Measurements from ENCODE around the gene OPRL1. TPM values are rescaled to one million over a fixed set of nuclear protein-coding genes. Genes with fewer than 3 reads are reported as not detected.

Gene OPRL1
- polyA plus RNA-seq, 1 experiment = 0.86 TPM

GRCh38 chr20:64106435-64106961 lies 26.6 kb downstream of the OPRL1 start:
- DNase-seq (ENCODE audit: low read depth, low spot score) = no peak
- CTCF ChIA-PET = no interaction called here
- peaks cover 40% of the 10 kb centered on the region for H3K27me3 ChIP-seq (ENCODE audit: control insufficient read depth, insufficient read depth, low read length)
- no peak for TF ChIP-seq CTCF (IDR thresholded peaks at IDR 0.05; ENCODE audit: low read depth, low read length)
- POLR2A ChIA-PET = interaction anchor here (0.6 kb wide), 1 partner anchor 1652 kb away, joined by 3 read pairs; no protein-coding TSS in a partner anchor
- no peak overlapping the region for H3K27ac ChIP-seq (ENCODE audit: low read depth, low read length)
- no peak overlapping the region for H3K4me3 ChIP-seq (ENCODE audit: low read depth, low read length)
- H3K9me3 ChIP-seq (ENCODE audit: control insufficient read depth, insufficient read depth, low read length) = peaks cover 4% of the 10 kb centered on the region; the same call in 1 of the 2 replicates

GRCh38 chr20:64106981-64107735 lies 27.3 kb downstream of the OPRL1 start, which contains the start of gene NPBWR2:
TSS of gene NPBWR2 (minus strand) at chr20:64107565. CDS start at chr20:64106831, 734 bp downstream.
- ChIA-PET CTCF (no interaction called here), POLR2A (no interaction called here)
- Histone ChIP-seq H3K9me3 (ENCODE audit: control insufficient read depth, insufficient read depth, low read length) (peaks cover 4% of the 10 kb centered on the region; the same call in 1 of the 2 replicates), H3K4me3 (ENCODE audit: low read depth, low read length) (no peak within 1 kb of the TSS), H3K27ac (ENCODE audit: low read depth, low read length) (no peak within 1 kb of the TSS), H3K27me3 (ENCODE audit: control insufficient read depth, insufficient read depth, low read length) (peaks cover 36% of the 10 kb centered on the region)
- DNase-seq (ENCODE audit: low read depth, low spot score) = no peak
- TF ChIP-seq CTCF (IDR thresholded peaks at IDR 0.05; ENCODE audit: low read depth, low read length) = no peak

DNA sequence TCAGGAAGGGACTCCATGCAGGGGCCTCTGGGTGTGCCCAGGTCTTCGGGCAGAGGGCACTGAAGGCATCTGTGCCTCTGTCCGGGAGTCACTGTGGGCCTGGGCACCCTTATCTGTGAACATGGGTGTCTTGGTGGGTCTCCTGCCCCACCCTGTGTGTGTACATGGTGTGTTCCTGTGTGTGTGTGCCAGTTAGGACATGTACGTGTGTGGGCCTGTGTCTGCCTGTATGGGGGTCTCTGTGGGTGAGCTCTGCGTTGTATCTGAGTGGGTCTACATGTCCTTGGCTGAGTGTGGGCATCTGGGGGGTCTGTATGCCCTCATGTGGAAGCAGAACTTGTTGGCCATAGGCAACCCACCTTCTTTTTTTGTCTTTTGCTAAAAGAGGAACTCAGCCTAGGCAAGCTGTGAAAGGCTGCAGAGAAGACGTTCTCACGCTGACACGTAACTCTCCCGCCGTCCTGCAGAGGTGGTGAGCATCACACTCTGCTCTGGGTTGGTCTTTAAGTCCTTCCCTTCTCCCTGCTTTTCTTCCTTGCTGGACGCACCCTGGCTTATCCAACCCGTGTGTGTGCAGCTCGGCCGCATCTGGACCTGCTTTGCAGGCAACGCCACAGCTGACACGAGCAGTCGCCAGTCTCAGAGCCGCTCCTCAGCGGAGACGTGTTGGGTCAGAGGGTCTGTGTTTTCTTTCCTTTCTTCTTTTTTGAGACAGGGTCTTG lies 28.0 kb downstream of the OPRL1 start:
- TF ChIP-seq CTCF (IDR thresholded peaks at IDR 0.05; ENCODE audit: low read depth, low read length) = no peak

GRCh38 chr20:64108731-64109681 lies 29.1 kb downstream of the OPRL1 start:
- H3K4me3 ChIP-seq (ENCODE audit: low read depth, low read length) = no peak overlapping the region
- peaks cover 4% of the 10 kb centered on the region; the same call in 1 of the 2 replicates for H3K9me3 ChIP-seq (ENCODE audit: control insufficient read depth, insufficient read depth, low read length)
- no peak overlapping the region for H3K27ac ChIP-seq (ENCODE audit: low read depth, low read length)
- TF ChIP-seq CTCF (IDR thresholded peaks at IDR 0.05; ENCODE audit: low read depth, low read length) = no peak
- no peak for DNase-seq (ENCODE audit: low read depth, low spot score)
- CTCF ChIA-PET = interaction anchor here (2.0 kb wide), 1 partner anchor 12 kb away, joined by 8 read pairs; no protein-coding TSS in a partner anchor
- POLR2A ChIA-PET = no interaction called here
- H3K27me3 ChIP-seq (ENCODE audit: control insufficient read depth, insufficient read depth, low read length) = peaks cover 24% of the 10 kb centered on the region

More for the DNA sequence above, 28.0 kb downstream of the OPRL1 start:
- no peak for DNase-seq (ENCODE audit: low read depth, low spot score)
- ChIA-PET POLR2A (no interaction called here), CTCF (no interaction called here)
- Histone ChIP-seq H3K27ac (ENCODE audit: low read depth, low read length) (no peak overlapping the region), H3K27me3 (ENCODE audit: control insufficient read depth, insufficient read depth, low read length) (peaks cover 34% of the 10 kb centered on the region), H3K9me3 (ENCODE audit: control insufficient read depth, insufficient read depth, low read length) (peaks cover 4% of the 10 kb centered on the region; the same call in 1 of the 2 replicates), H3K4me3 (ENCODE audit: low read depth, low read length) (no peak overlapping the region)
